SK-N-MC (cell line): ENCODE measurements around the gene KLHDC2.

Source experiments
- EZH2 ChIP-seq: fragments of 200-600 bp; sonication (generic); IDR thresholded peaks from one replicate; pipeline ENCODE4 v1.6.1; 2017; ENCODE audit warnings: antibody characterized with exemption
- POLR2AphosphoS5 ChIP-seq: IDR thresholded peaks from 2 replicates; pipeline ENCODE4 v1.6.1; 2012; ENCODE audit warnings: mild to moderate bottlenecking, low read depth, low read length, borderline replicate concordance

GRCh38 chr14:49792618-49793017 is 24.7 kb downstream of the KLHDC2 start:
- TF ChIP-seq POLR2AphosphoS5 (no peak), EZH2 (no peak)
